Measurements from ENCODE around the gene TTN.

DNA sequence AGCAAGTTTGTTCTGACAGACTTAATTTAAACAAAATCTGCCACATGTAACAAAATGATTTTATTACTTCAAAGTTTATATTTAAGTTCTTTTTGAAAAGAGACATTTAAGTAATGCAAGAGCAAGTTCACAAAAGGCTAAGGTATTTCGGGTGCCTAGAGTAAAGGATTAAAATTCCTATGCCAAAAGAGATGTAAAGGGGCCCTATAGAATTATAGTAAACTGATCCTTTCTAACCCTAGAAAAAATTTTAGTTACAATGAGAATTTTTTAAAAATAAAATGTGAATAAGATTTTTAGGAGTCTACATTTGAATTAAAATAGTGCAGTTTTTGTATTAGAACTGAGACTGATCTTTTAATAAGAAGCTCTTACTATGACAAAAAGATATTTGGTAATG is 179.8 kb downstream of the TTN start:
- TF ChIP-seq, protein P1, sequence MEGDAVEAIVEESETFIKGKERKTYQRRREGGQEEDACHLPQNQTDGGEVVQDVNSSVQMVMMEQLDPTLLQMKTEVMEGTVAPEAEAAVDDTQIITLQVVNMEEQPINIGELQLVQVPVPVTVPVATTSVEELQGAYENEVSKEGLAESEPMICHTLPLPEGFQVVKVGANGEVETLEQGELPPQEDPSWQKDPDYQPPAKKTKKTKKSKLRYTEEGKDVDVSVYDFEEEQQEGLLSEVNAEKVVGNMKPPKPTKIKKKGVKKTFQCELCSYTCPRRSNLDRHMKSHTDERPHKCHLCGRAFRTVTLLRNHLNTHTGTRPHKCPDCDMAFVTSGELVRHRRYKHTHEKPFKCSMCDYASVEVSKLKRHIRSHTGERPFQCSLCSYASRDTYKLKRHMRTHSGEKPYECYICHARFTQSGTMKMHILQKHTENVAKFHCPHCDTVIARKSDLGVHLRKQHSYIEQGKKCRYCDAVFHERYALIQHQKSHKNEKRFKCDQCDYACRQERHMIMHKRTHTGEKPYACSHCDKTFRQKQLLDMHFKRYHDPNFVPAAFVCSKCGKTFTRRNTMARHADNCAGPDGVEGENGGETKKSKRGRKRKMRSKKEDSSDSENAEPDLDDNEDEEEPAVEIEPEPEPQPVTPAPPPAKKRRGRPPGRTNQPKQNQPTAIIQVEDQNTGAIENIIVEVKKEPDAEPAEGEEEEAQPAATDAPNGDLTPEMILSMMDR (IDR thresholded peaks at IDR 0.05) = no peak
- TF ChIP-seq POLR2A (IDR thresholded peaks at IDR 0.05) (no peak), EP300 (IDR thresholded peaks at IDR 0.05) (no peak), POLR2AphosphoS5 (IDR thresholded peaks at IDR 0.05) (no peak)

Data from upper lobe of left lung (tissue), 4 donors.